H9 (cell line): Measurements from ENCODE around the gene STK35. TPM values are rescaled to one million over a fixed set of nuclear protein-coding genes. Genes with fewer than 3 reads are reported as not detected.

Experiments used
- DNase-seq: peaks from one replicate; pipeline ENCODE4 v3.0.0-alpha.2; 2017
- H2AFZ ChIP-seq: one replicate; pipeline ENCODE4 v1.6.1; 2013; ENCODE audit warnings: mild to moderate bottlenecking, low read length, control low read depth, moderate library complexity
- H2AK5ac ChIP-seq: 2 replicates; pipeline ENCODE4 v1.6.1; 2013; ENCODE audit warnings: low read length, control low read depth, mixed read lengths; ENCODE audit not compliant: insufficient read length
- H2BK120ac ChIP-seq: one replicate; pipeline ENCODE4 v1.6.1; 2013; ENCODE audit warnings: low read depth, mild to moderate bottlenecking, low read length, control low read depth, inconsistent platforms; ENCODE audit not compliant: poor library complexity, severe bottlenecking
- H2BK12ac ChIP-seq: 2 replicates; pipeline ENCODE4 v1.6.1; 2013; ENCODE audit warnings: low read length, control low read depth, mixed read lengths, low read depth; ENCODE audit not compliant: insufficient read length
- H2BK15ac ChIP-seq: 2 replicates; pipeline ENCODE4 v1.6.1; 2013; ENCODE audit warnings: low read depth, low read length, control low read depth
- H2BK20ac ChIP-seq: one replicate; pipeline ENCODE4 v1.6.1; 2013; ENCODE audit warnings: low read depth, mild to moderate bottlenecking, low read length, control low read depth, inconsistent platforms; ENCODE audit not compliant: poor library complexity, severe bottlenecking
- H2BK5ac ChIP-seq: 2 replicates; pipeline ENCODE4 v1.6.1; 2013; ENCODE audit warnings: low read length, control low read depth, mixed read lengths; ENCODE audit not compliant: insufficient read length
- H3K14ac ChIP-seq: 2 replicates; pipeline ENCODE4 v1.6.1; 2013; ENCODE audit warnings: low read length, control low read depth; ENCODE audit not compliant: insufficient read depth
- H3K18ac ChIP-seq: 2 replicates; pipeline ENCODE4 v1.6.1; 2013; ENCODE audit warnings: low read depth, mild to moderate bottlenecking, mixed read lengths, low read length, control low read depth; ENCODE audit not compliant: insufficient read length
- H3K23ac ChIP-seq: 2 replicates; pipeline ENCODE4 v1.6.1; 2013; ENCODE audit warnings: low read length, control low read depth, mixed read lengths, low read depth; ENCODE audit not compliant: insufficient read length
- H3K23me2 ChIP-seq: 2 replicates; pipeline ENCODE4 v1.6.1; 2013; ENCODE audit warnings: low read depth, mild to moderate bottlenecking, mixed read lengths, low read length, control low read depth; ENCODE audit not compliant: insufficient read length, poor library complexity, severe bottlenecking
- H3K27ac ChIP-seq: 2 replicates; pipeline ENCODE4 v1.5.1; 2013; ENCODE audit warnings: low read length, control low read depth, mixed read lengths, low read depth; ENCODE audit not compliant: insufficient read length
- H3K27me3 ChIP-seq: 2 replicates; pipeline ENCODE4 v1.6.1; 2013; ENCODE audit warnings: low read length, control low read depth, inconsistent platforms; ENCODE audit not compliant: insufficient read depth
- H3K4ac ChIP-seq: 2 replicates; pipeline ENCODE4 v1.6.1; 2013; ENCODE audit warnings: low read depth, mild to moderate bottlenecking, control low read depth, inconsistent platforms, low read length, moderate library complexity
- H3K4me1 ChIP-seq: 2 replicates; pipeline ENCODE4 v1.6.1; 2013; ENCODE audit warnings: low read length, control low read depth, inconsistent platforms; ENCODE audit not compliant: insufficient read depth
- H3K4me2 ChIP-seq: 2 replicates; pipeline ENCODE4 v1.6.1; 2013; ENCODE audit warnings: low read length, control low read depth, mixed read lengths; ENCODE audit not compliant: insufficient read length, insufficient read depth
- H3K56ac ChIP-seq: 2 replicates; pipeline ENCODE4 v1.6.1; 2013; ENCODE audit warnings: low read depth, mild to moderate bottlenecking, mixed read lengths, low read length, control low read depth; ENCODE audit not compliant: insufficient read length
- H3K79me1 ChIP-seq: 2 replicates; pipeline ENCODE4 v1.6.1; 2013; ENCODE audit warnings: low read depth, mild to moderate bottlenecking, moderate library complexity, low read length, control low read depth, inconsistent platforms; ENCODE audit not compliant: insufficient read depth, poor library complexity, severe bottlenecking
- H3K79me2 ChIP-seq: 2 replicates; pipeline ENCODE4 v1.6.1; 2013; ENCODE audit warnings: low read length, control low read depth, inconsistent platforms; ENCODE audit not compliant: insufficient read depth
- H3K9ac ChIP-seq: 2 replicates; pipeline ENCODE4 v1.6.1; 2013; ENCODE audit warnings: low read length, control low read depth, mixed read lengths; ENCODE audit not compliant: insufficient read length; ENCODE audit errors: extremely low read depth
- H3K9me3 ChIP-seq: one replicate; pipeline ENCODE4 v1.6.1; 2013; ENCODE audit warnings: low read depth, low read length, inconsistent platforms; ENCODE audit not compliant: control insufficient read depth
- H3T11ph ChIP-seq: one replicate; pipeline ENCODE4 v1.6.1; 2013; ENCODE audit warnings: mild to moderate bottlenecking, low read length, control low read depth, inconsistent platforms
- H4K20me1 ChIP-seq: one replicate; pipeline ENCODE4 v1.6.1; 2013; ENCODE audit not compliant: control insufficient read depth, insufficient read length, insufficient read depth
- H4K5ac ChIP-seq: 2 replicates; pipeline ENCODE4 v1.6.1; 2013; ENCODE audit warnings: low read depth, mild to moderate bottlenecking, mixed read lengths, low read length, control low read depth; ENCODE audit not compliant: insufficient read length
- H4K8ac ChIP-seq: replicated peaks from 2 replicates; pipeline ENCODE4 v1.6.1; 2013; ENCODE audit warnings: low read length, control low read depth, mixed read lengths, low read depth; ENCODE audit not compliant: insufficient read length
- H4K91ac ChIP-seq: 2 replicates; pipeline ENCODE4 v1.6.1; 2013; ENCODE audit warnings: low read depth, mild to moderate bottlenecking, moderate library complexity, mixed read lengths, low read length, control low read depth; ENCODE audit not compliant: insufficient read length
- H3K27ac Mint-ChIP-seq, 3 experiments: 2 replicates in 2 of 3; 3 replicates in 1 of 3; pipeline ENCODE4 v1.8.0; 2020 to 2021; ENCODE audit warnings: mixed read lengths in 3 of 3, mild to moderate bottlenecking in 1 of 3, moderate library complexity in 1 of 3
- H3K27me3 Mint-ChIP-seq: 2 replicates; pipeline ENCODE4 v1.8.0; 2021; ENCODE audit warnings: low read depth, mild to moderate bottlenecking, moderate library complexity, mixed read lengths
- H3K36me3 Mint-ChIP-seq, 3 experiments: 2 replicates in 2 of 3; 3 replicates in 1 of 3; pipeline ENCODE4 v1.8.0; 2020 to 2021; ENCODE audit warnings: low read depth in 3 of 3, mixed read lengths in 3 of 3; ENCODE audit not compliant: insufficient read depth in 1 of 3
- H3K4me1 Mint-ChIP-seq, 2 experiments: 2 replicates each; pipeline ENCODE4 v1.8.0; 2020; ENCODE audit warnings: mixed read lengths in 2 of 2
- H3K4me3 Mint-ChIP-seq, 2 experiments: 2 replicates in 1 of 2; 3 replicates in 1 of 2; pipeline ENCODE4 v1.8.0; 2020 to 2021; ENCODE audit warnings: mild to moderate bottlenecking in 2 of 2, mixed read lengths in 2 of 2, moderate library complexity in 1 of 2
- H3K9me3 Mint-ChIP-seq, 2 experiments: 2 replicates in 1 of 2; 3 replicates in 1 of 2; pipeline ENCODE4 v1.8.0; 2020; ENCODE audit warnings: mild to moderate bottlenecking in 2 of 2, mixed read lengths in 2 of 2, moderate library complexity in 1 of 2
- CTCF ChIP-seq: fragments of 200-600 bp; sonication (generic); conservative IDR thresholded peaks from 3 replicates; pipeline ENCODE4 v1.8.0; 2021; ENCODE audit warnings: antibody characterized with exemption, mild to moderate bottlenecking
- WGBS: extraction: QIAGEN DNeasy Blood & Tissue Kit; methylation state at CpG from one replicate; pipeline ENCODE4 v1.1.7; 2013; ENCODE audit warnings: missing lambda C conversion rate, low lambda C conversion rate, mixed read lengths; ENCODE audit not compliant: insufficient read length; ENCODE audit errors: extremely low coverage; 5-methylcytosine and 5-hydroxymethylcytosine counted together
- long read RNA-seq: library from polyadenylated mRNA; unstranded; transcript quantifications from one replicate; pipeline ENCODE4 v2.0.0, GENCODE V29; 2020
- total RNA-seq: library from RNA; stranded (reverse); gene quantifications from 2 replicates; pipeline ENCODE4 v1.2.1, GENCODE V29; 2021

Gene STK35
- 65.2 and 66.2 TPM in 2 replicates for total RNA-seq
- long read RNA-seq, partial matches to known transcripts, result 223 of 223 reads
- long read RNA-seq, other reads (novel, unspliced or antisense), result 0 of 223 reads

GRCh38 chr20:2101057-2101864 lies at the start of gene STK35:
Gene STK35 (plus strand): TSS chr20:2101827. CDS start chr20:2101882, 55 bp downstream.
- no peak within 1 kb of the TSS for H2AK5ac ChIP-seq
- peaks cover 8 to 24% (median 13%) of the 10 kb centered on the region in 3 experiments; a peak in 5 of 7 replicates for H3K36me3 Mint-ChIP-seq
- no peak within 1 kb of the TSS; the same call in 1 of the 2 replicates for H3K4ac ChIP-seq
- H3T11ph ChIP-seq, result no peak within 1 kb of the TSS
- H3K9me3 ChIP-seq, result no peaks in the 10 kb centered on the region
- H3K27ac Mint-ChIP-seq, result peak within 1 kb of the TSS; percentile 100
- no peak within 1 kb of the TSS for H2BK120ac ChIP-seq
- peak within 1 kb of the TSS; percentile 99 for H3K9ac ChIP-seq
- H3K23me2 ChIP-seq, result peaks cover 20% of the 10 kb centered on the region
- no peaks in the 10 kb centered on the region for H3K4me1 ChIP-seq
- WGBS, result no CpG with 5 or more reads among the region's 32 CpGs
- H3K79me2 ChIP-seq, result peaks cover 7% of the 10 kb centered on the region; the same call in 1 of the 2 replicates
- peak within 1 kb of the TSS; percentile 99 for H3K18ac ChIP-seq
- H4K8ac ChIP-seq, result no peak within 1 kb of the TSS
- H3K27ac ChIP-seq, result peak within 1 kb of the TSS; percentile 92
- H2AFZ ChIP-seq, result peak within 1 kb of the TSS; percentile 3
- H3K56ac ChIP-seq, result no peak within 1 kb of the TSS
- no peaks in the 10 kb centered on the region for H4K20me1 ChIP-seq
- H3K14ac ChIP-seq, result peak within 1 kb of the TSS; percentile 99
- peak; percentile 72 for DNase-seq
- TF ChIP-seq CTCF, result no peak
- no peak within 1 kb of the TSS for H3K23ac ChIP-seq
- peaks cover 2% of the 10 kb centered on the region; the same call in 1 of the 2 replicates for H3K27me3 Mint-ChIP-seq
- H3K79me1 ChIP-seq, result no peaks in the 10 kb centered on the region
- H2BK15ac ChIP-seq, result no peak within 1 kb of the TSS
- H2BK5ac ChIP-seq, result peak within 1 kb of the TSS; percentile 98
- no peak within 1 kb of the TSS for H2BK20ac ChIP-seq
- H2BK12ac ChIP-seq, result peak within 1 kb of the TSS; percentile 92
- H4K91ac ChIP-seq, result peak within 1 kb of the TSS; percentile 3
- H3K4me1 Mint-ChIP-seq, result peaks cover 38 to 41% of the 10 kb centered on the region in 2 experiments
- H3K4me3 Mint-ChIP-seq, result peak within 1 kb of the TSS; percentile 87 to 91
- H3K4me2 ChIP-seq, result peak within 1 kb of the TSS; percentile 93
- peak within 1 kb of the TSS; percentile 81 for H4K5ac ChIP-seq
- no peaks in the 10 kb centered on the region for H3K27me3 ChIP-seq
- peaks cover 0 to 3% of the 10 kb centered on the region in 2 experiments; a peak in 2 of 5 replicates for H3K9me3 Mint-ChIP-seq
